B cell (primary cell): ENCODE results near the gene RARS1. TPM values are rescaled to one million over a fixed set of nuclear protein-coding genes. Genes with fewer than 3 reads are reported as not detected.

Experiments used
- ATAC-seq: fragments of 200-7000 bp; cut with Tn5 transposase; one replicate; pipeline ENCODE4 v1.10.0; 2021; ENCODE audit warnings: low read depth, mild to moderate bottlenecking, moderate number of reproducible peaks, moderate library complexity
- CTCF ChIA-PET: fragments of 350-600 bp; sonication (Branson Sonifier 250); formaldehyde crosslinking; loops from one replicate; lab custom pipeline; 2021; ENCODE audit warnings: antibody characterized with exemption, inconsistent platforms; lab: Charles Lee
- POLR2A ChIA-PET: fragments of 350-600 bp; sonication (Branson Sonifier 250); formaldehyde crosslinking; loops from one replicate; lab custom pipeline; 2021; ENCODE audit warnings: antibody characterized with exemption; lab: Charles Lee
- DNase-seq: peaks from one replicate; pipeline ENCODE4 v3.0.0; 2013
- H2AFZ ChIP-seq: 2 replicates; pipeline ENCODE4 v1.6.1; 2012; ENCODE audit warnings: mild to moderate bottlenecking, low read depth, low read length; ENCODE audit not compliant: insufficient read depth, poor library complexity, severe bottlenecking
- H3K27ac ChIP-seq, 2 donors: 1 replicate in 1 of 2; 2 replicates in 1 of 2; pipeline ENCODE4 v1.5.1; 2012 to 2013; ENCODE audit warnings: low read length in 2 of 2, mild to moderate bottlenecking in 2 of 2, moderate library complexity in 1 of 2
- H3K27me3 ChIP-seq, 4 experiments: fragments of 200-600 bp in 1 of 4; sonication (generic) in 1 of 4; replicated peaks in 1 of 4; 1 replicate in 2 of 4; 2 replicates in 2 of 4; pipeline versions ENCODE4 v1.6.1 to v1.7.0; 2013 to 2016; ENCODE audit warnings: low read length in 3 of 4, mild to moderate bottlenecking in 2 of 4, mixed read lengths in 1 of 4, moderate library complexity in 1 of 4; ENCODE audit not compliant: insufficient read depth in 4 of 4, control insufficient read depth in 3 of 4; ENCODE audit errors: control extremely low read depth in 1 of 4
- H3K36me3 ChIP-seq, 2 experiments: replicated peaks in 1 of 2; 1 replicate in 1 of 2; 2 replicates in 1 of 2; pipeline versions ENCODE4 v1.6.1 to v1.7.1; 2013; ENCODE audit warnings: low read length in 1 of 2; ENCODE audit not compliant: insufficient read depth in 2 of 2, control insufficient read depth in 1 of 2; ENCODE audit errors: control extremely low read depth in 1 of 2, extremely low read depth in 1 of 2
- H3K4me1 ChIP-seq, 2 donors: fragments of 200-600 bp in 1 of 2; sonication (generic) in 1 of 2; 1 replicate in 1 of 2; 2 replicates in 1 of 2; pipeline versions ENCODE4 v1.5.1 to v1.6.1; 2013 to 2017; ENCODE audit warnings: low read length in 2 of 2; ENCODE audit not compliant: control insufficient read depth in 2 of 2, insufficient read depth in 2 of 2
- H3K4me2 ChIP-seq: replicated peaks from 2 replicates; pipeline ENCODE3; 2012; ENCODE audit warnings: mild to moderate bottlenecking, low read depth, low read length; ENCODE audit not compliant: poor library complexity, severe bottlenecking
- H3K4me3 ChIP-seq, 5 experiments: fragments of 200-600 bp in 1 of 5; sonication (generic) in 1 of 5; 1 replicate in 3 of 5; 2 replicates in 2 of 5; pipeline versions ENCODE4 v1.5.1 to v1.7.0; 2011 to 2016; ENCODE audit warnings: low read length in 4 of 5, mild to moderate bottlenecking in 4 of 5, low read depth in 2 of 5, control low read depth in 1 of 5, moderate library complexity in 1 of 5; ENCODE audit not compliant: insufficient read depth in 1 of 5; ENCODE audit errors: control extremely low read depth in 1 of 5, extremely low read depth in 1 of 5
- H3K79me2 ChIP-seq: fragments of 200-600 bp; sonication (generic); one replicate; pipeline ENCODE4 v1.6.0; 2016; ENCODE audit warnings: low read length; ENCODE audit not compliant: control insufficient read depth, insufficient read depth
- H3K9ac ChIP-seq: fragments of 200-600 bp; sonication (generic); 2 replicates; pipeline ENCODE4 v1.6.1; 2017; ENCODE audit warnings: mild to moderate bottlenecking, low read length, moderate library complexity
- H3K9me3 ChIP-seq, 3 donors: one replicate each; pipeline versions ENCODE4 v1.6.1 to v1.7.1; 2013; ENCODE audit warnings: low read length in 2 of 3; ENCODE audit not compliant: control insufficient read depth in 2 of 3, insufficient read depth in 1 of 3; ENCODE audit errors: control extremely low read depth in 1 of 3
- H4K20me1 ChIP-seq: 2 replicates; pipeline ENCODE4 v1.6.0; 2012; ENCODE audit warnings: mild to moderate bottlenecking, low read length; ENCODE audit not compliant: insufficient read depth, control insufficient read depth, poor library complexity, severe bottlenecking
- H3K27ac Mint-ChIP-seq: one replicate; pipeline ENCODE4 v1.8.0; 2021; ENCODE audit warnings: mixed read lengths
- H3K27me3 Mint-ChIP-seq: one replicate; pipeline ENCODE4 v1.8.0; 2021; ENCODE audit warnings: mixed read lengths
- H3K4me1 Mint-ChIP-seq: one replicate; pipeline ENCODE4 v1.8.0; 2021; ENCODE audit warnings: mixed read lengths
- H3K4me3 Mint-ChIP-seq: one replicate; pipeline ENCODE4 v1.8.0; 2021; ENCODE audit warnings: mixed read lengths
- H3K9me3 Mint-ChIP-seq: one replicate; pipeline ENCODE4 v1.8.0; 2022; ENCODE audit warnings: mixed read lengths; ENCODE audit not compliant: insufficient read depth
- CTCF ChIP-seq: fragments of 200-600 bp; IDR thresholded peaks from one replicate; pipeline ENCODE4 v1.8.0; 2022; ENCODE audit warnings: antibody characterized with exemption, mild to moderate bottlenecking
- EZH2 ChIP-seq: IDR thresholded peaks from 2 replicates; pipeline ENCODE4 v1.6.1; 2012; ENCODE audit warnings: borderline replicate concordance, low read depth, mild to moderate bottlenecking, moderate library complexity, low read length; ENCODE audit not compliant: insufficient read depth, poor library complexity, severe bottlenecking
- WGBS: methylation state at CpG from one replicate; pipeline ENCODE4 v1.1.5; 2013; ENCODE audit warnings: missing lambda C conversion rate; ENCODE audit not compliant: insufficient coverage; 5-methylcytosine and 5-hydroxymethylcytosine counted together
- intact Hi-C: fragments of 100-400 bp; cut with micrococcal nuclease; formaldehyde crosslinking; loops from one replicate; pipeline ENCODE4 v1.10.0; 2022
- polyA plus RNA-seq: library from polyadenylated mRNA; depleted of rRNA; stranded (reverse); fragments of >200 nt; gene quantifications from 2 replicates; pipeline ENCODE4 v1.2.3, GENCODE V29; 2012
- total RNA-seq, 2 donors: library from RNA; stranded (reverse); fragments of 120-200 nt in 1 of 2; gene quantifications; 1 replicate in 1 of 2; 2 replicates in 1 of 2; pipeline versions ENCODE4 v1.2.3 to v1.2.4, GENCODE V29; 2013 to 2022

Gene RARS1
- total and polyA plus RNA-seq, 2 donors (not counting 1 experiment from before 2014, with no cell fraction given), result 12.9 to 69.4 TPM

DNA sequence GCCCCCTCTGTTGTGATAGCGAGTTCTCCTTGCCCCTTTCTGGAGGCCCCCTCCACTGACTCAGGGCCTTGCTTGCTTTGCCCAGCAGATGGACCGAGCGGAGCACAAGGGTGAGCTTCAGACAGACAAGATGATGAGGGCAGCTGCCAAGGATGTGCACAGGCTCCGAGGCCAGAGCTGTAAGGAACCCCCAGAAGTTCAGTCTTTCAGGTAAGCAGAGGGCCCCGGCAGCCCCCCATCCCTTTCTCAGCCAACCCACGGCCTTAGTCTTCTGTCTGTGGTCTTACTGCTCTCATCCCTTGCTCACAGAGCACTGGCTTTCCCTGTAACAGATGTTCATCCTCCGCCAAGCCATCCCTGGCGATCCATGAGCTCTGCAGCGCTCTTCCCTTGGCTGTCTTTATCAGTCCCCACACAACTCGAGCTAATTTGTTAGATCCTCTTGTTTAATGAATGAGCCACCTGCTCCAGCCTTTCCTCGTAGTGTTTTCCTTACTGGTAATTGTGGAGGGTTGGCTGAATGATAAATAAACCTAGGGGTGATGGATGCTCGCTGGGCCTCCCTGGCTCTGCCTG, 18.4 kb upstream of the RARS1 start:
- no peak overlapping the region for H3K9ac ChIP-seq
- no peak overlapping the region for H2AFZ ChIP-seq
- no peak overlapping the region for H3K27ac ChIP-seq
- H3K4me1 ChIP-seq, result no peaks in the 10 kb centered on the region
- H3K4me3 Mint-ChIP-seq, result no peak overlapping the region
- CTCF ChIA-PET, result no interaction called here
- DNase-seq, result no peak
- H3K4me2 ChIP-seq, result no peak overlapping the region
- no peaks in the 10 kb centered on the region for H4K20me1 ChIP-seq
- H3K9me3 Mint-ChIP-seq, result no peaks in the 10 kb centered on the region
- ATAC-seq, result no peak
- H3K4me3 ChIP-seq, result no peak overlapping the region
- 91% methylated on average over 11 of the region's 12 CpGs for WGBS
- H3K4me1 Mint-ChIP-seq, result no peaks in the 10 kb centered on the region
- no peaks in the 10 kb centered on the region for H3K79me2 ChIP-seq
- no peaks in the 10 kb centered on the region for H3K27me3 Mint-ChIP-seq
- H3K9me3 ChIP-seq, result no peaks in the 10 kb centered on the region
- H3K27ac Mint-ChIP-seq, result no peak overlapping the region
- no peaks in the 10 kb centered on the region for H3K36me3 ChIP-seq
- H3K27me3 ChIP-seq, result no peaks in the 10 kb centered on the region
- intact Hi-C loops, result no loop called here
- no peak for TF ChIP-seq CTCF
- no peak for TF ChIP-seq EZH2
- POLR2A ChIA-PET, result no interaction called here

GRCh38 chr5:168468836-168469235, 17.4 kb upstream of the RARS1 start:
- H3K27me3 Mint-ChIP-seq, result no peaks in the 10 kb centered on the region
- 91% methylated on average over 6 of the region's 8 CpGs for WGBS
- no peaks in the 10 kb centered on the region for H3K27me3 ChIP-seq
- no peaks in the 10 kb centered on the region for H3K4me1 Mint-ChIP-seq
- no peaks in the 10 kb centered on the region for H3K4me1 ChIP-seq
- H3K4me3 ChIP-seq, result no peak overlapping the region
- H3K9me3 ChIP-seq, result no peaks in the 10 kb centered on the region
- H3K9me3 Mint-ChIP-seq, result no peaks in the 10 kb centered on the region
- no peaks in the 10 kb centered on the region for H3K79me2 ChIP-seq
- H3K4me2 ChIP-seq, result no peak overlapping the region
- DNase-seq (no peak), ATAC-seq (no peak)
- intact Hi-C loops, result no loop called here
- H4K20me1 ChIP-seq, result no peaks in the 10 kb centered on the region
- H3K27ac Mint-ChIP-seq, result no peak overlapping the region
- H3K9ac ChIP-seq, result no peak overlapping the region
- no peak overlapping the region for H3K27ac ChIP-seq
- ChIA-PET POLR2A (no interaction called here), CTCF (no interaction called here)
- no peak for TF ChIP-seq CTCF
- no peak for TF ChIP-seq EZH2
- H3K36me3 ChIP-seq, result no peaks in the 10 kb centered on the region
- H2AFZ ChIP-seq, result no peak overlapping the region
- no peak overlapping the region for H3K4me3 Mint-ChIP-seq
